GM12878 (cell line): Measurements from ENCODE around the gene ASIC4. TPM values are rescaled to one million over a fixed set of nuclear protein-coding genes. Genes with fewer than 3 reads are reported as not detected.

Experiments used
- ATAC-seq: fragments of 200-7000 bp; cut with Tn5 transposase; 3 replicates; pipeline ENCODE4 v1.9.1; 2020; ENCODE audit warnings: mild to moderate bottlenecking, moderate library complexity
- BruUV-seq: library from RNA; stranded (reverse); fragments of 400-500 nt; replicated peaks from 2 replicates; lab custom pipeline; 2021; lab: Mats Ljungman, UMichigan
- CTCF ChIA-PET: fragments of 300-600 bp; sonication (Branson Sonifier 250); formaldehyde crosslinking; extraction: SDS; loops from one replicate; lab custom pipeline; 2021; ENCODE audit warnings: inconsistent platforms; lab: Yijun Ruan, JAX
- POLR2A ChIA-PET: fragments of 350-600 bp; formaldehyde crosslinking; extraction: SDS; loops from one replicate; lab custom pipeline; 2021; ENCODE audit warnings: inconsistent platforms; lab: Charles Lee
- RAD21 ChIA-PET: fragments of 300-600 bp; sonication (Branson Sonifier 250); formaldehyde crosslinking; loops from one replicate; lab custom pipeline; 2023; ENCODE audit warnings: antibody characterized with exemption; ENCODE audit not compliant: unreplicated experiment; lab: Charles Lee
- SMC1A ChIA-PET: fragments of 300-600 bp; sonication (Branson Sonifier 250); formaldehyde crosslinking; loops from one replicate; lab custom pipeline; 2023; ENCODE audit not compliant: unreplicated experiment, uncharacterized antibody; lab: Charles Lee
- DNase-seq: peaks from one replicate; pipeline ENCODE4 v3.0.0-alpha.2; 2011; ENCODE audit warnings: low read depth, low spot score
- FAIRE-seq: peaks from 3 replicates; lab custom pipeline; 2011; peaks lifted over from hg19 to GRCh38; lab: Jason Lieb, UNC
- H2AFZ ChIP-seq: 2 replicates; pipeline ENCODE4 v1.6.0; 2011; ENCODE audit warnings: low read depth, low read length, control low read depth; ENCODE audit not compliant: control insufficient read depth
- H3K27ac ChIP-seq: 2 replicates; pipeline ENCODE4 v1.5.1; 2011; ENCODE audit warnings: control low read depth; ENCODE audit not compliant: control insufficient read depth, insufficient read depth
- H3K27me3 ChIP-seq, 2 experiments: replicated peaks in 1 of 2; 2 replicates each; pipeline versions ENCODE4 v1.6.0 to v1.6.1; 2011; ENCODE audit warnings: low read length in 1 of 2; ENCODE audit not compliant: control insufficient read depth in 2 of 2, insufficient read depth in 2 of 2
- H3K36me3 ChIP-seq, 2 experiments: 2 replicates each; pipeline ENCODE4 v1.5.1; 2011; ENCODE audit warnings: low read length in 1 of 2; ENCODE audit not compliant: control insufficient read depth in 2 of 2, insufficient read depth in 2 of 2
- H3K4me1 ChIP-seq: 2 replicates; pipeline ENCODE4 v1.6.1; 2011; ENCODE audit warnings: mild to moderate bottlenecking, low read length, moderate library complexity, mixed read lengths; ENCODE audit not compliant: control insufficient read depth, insufficient read depth
- H3K4me2 ChIP-seq: 2 replicates; pipeline ENCODE4 v1.6.0; 2011; ENCODE audit warnings: control low read depth; ENCODE audit not compliant: control insufficient read depth, insufficient read depth
- H3K4me3 ChIP-seq: fragments of 200-600 bp; sonication (generic); 2 replicates; pipeline ENCODE4 v1.5.1; 2016
- H3K79me2 ChIP-seq: 2 replicates; pipeline ENCODE4 v1.6.0; 2011; ENCODE audit warnings: low read length; ENCODE audit not compliant: control insufficient read depth, insufficient read depth
- H3K9ac ChIP-seq: 2 replicates; pipeline ENCODE4 v1.8.0; 2011; ENCODE audit warnings: low read length, control low read depth, mixed read lengths; ENCODE audit not compliant: control insufficient read depth, insufficient read depth
- H3K9me3 ChIP-seq: replicated peaks from 3 replicates; pipeline ENCODE4 v1.5.1; 2011; ENCODE audit warnings: mild to moderate bottlenecking, low read length; ENCODE audit not compliant: control insufficient read depth, insufficient read depth
- H4K20me1 ChIP-seq: 2 replicates; pipeline ENCODE4 v1.6.0; 2011; ENCODE audit not compliant: control insufficient read depth, insufficient read depth
- CHD4 ChIP-seq: fragments of 200-600 bp; sonication (generic); IDR thresholded peaks from 2 replicates; pipeline ENCODE4 v1.6.1; 2016; ENCODE audit warnings: mild to moderate bottlenecking
- GABPA ChIP-seq: IDR thresholded peaks from 2 replicates; pipeline ENCODE4 v1.6.1; 2014; ENCODE audit warnings: antibody characterized with exemption, low read depth, mild to moderate bottlenecking, inconsistent platforms
- IKZF1 ChIP-seq: fragments of 450-650 bp; conservative IDR thresholded peaks from 2 replicates; pipeline ENCODE4 v1.6.1; 2017; ENCODE audit warnings: antibody characterized with exemption, mild to moderate bottlenecking
- IRF3 ChIP-seq: fragments of 450-650 bp; IDR thresholded peaks from 2 replicates; pipeline ENCODE4 v1.6.1; 2014; ENCODE audit warnings: mild to moderate bottlenecking
- JUNB ChIP-seq: IDR thresholded peaks from 2 replicates; pipeline ENCODE4 v1.6.1; 2016; ENCODE audit warnings: antibody characterized with exemption, mild to moderate bottlenecking
- KAT2A ChIP-seq: conservative IDR thresholded peaks from 2 replicates; pipeline ENCODE4 v1.6.1; 2011; ENCODE audit warnings: low read depth, low read length; ENCODE audit not compliant: control insufficient read depth
- KLF5 ChIP-seq: fragments of 450-650 bp; IDR thresholded peaks from 2 replicates; pipeline ENCODE4 v1.6.1; 2014; ENCODE audit warnings: mild to moderate bottlenecking; ENCODE audit not compliant: partially characterized antibody
- NBN ChIP-seq: fragments of 450-650 bp; IDR thresholded peaks from 2 replicates; pipeline ENCODE4 v1.6.1; 2016
- PAX5 ChIP-seq: IDR thresholded peaks from 2 replicates; pipeline ENCODE4 v1.6.1; 2011; ENCODE audit warnings: low read depth, low read length, borderline replicate concordance
- PAX8 ChIP-seq: fragments of 450-650 bp; IDR thresholded peaks from 2 replicates; pipeline ENCODE4 v1.6.1; 2017; ENCODE audit warnings: mild to moderate bottlenecking, moderate library complexity
- SIN3A ChIP-seq: IDR thresholded peaks from 2 replicates; pipeline ENCODE4 v1.6.1; 2012; ENCODE audit warnings: low read depth, low read length, improper control_type of control experiment
- SMC3 ChIP-seq: IDR thresholded peaks from 2 replicates; pipeline ENCODE4 v1.6.1; 2011; ENCODE audit warnings: low read length, improper control_type of control experiment, borderline replicate concordance
- TCF3 ChIP-seq: IDR thresholded peaks from 2 replicates; pipeline ENCODE4 v1.6.1; 2012; ENCODE audit warnings: low read depth, mild to moderate bottlenecking, low read length, borderline replicate concordance; ENCODE audit not compliant: insufficient read depth
- ZBED1 ChIP-seq: IDR thresholded peaks from 2 replicates; pipeline ENCODE4 v1.6.1; 2016; ENCODE audit warnings: borderline replicate concordance
- ZZZ3 ChIP-seq: IDR thresholded peaks from 2 replicates; pipeline ENCODE4 v1.6.1; 2011; ENCODE audit warnings: low read depth; ENCODE audit not compliant: control insufficient read depth, insufficient read length
- WGBS: methylation state at CpG from one replicate; pipeline ENCODE4 v1.1.6; 2016; ENCODE audit warnings: low lambda C conversion rate; ENCODE audit not compliant: insufficient replicate concordance, insufficient coverage; ENCODE audit errors: missing lambda C conversion rate; 5-methylcytosine and 5-hydroxymethylcytosine counted together
- in situ Hi-C: fragments of 300-500 bp; cut with MboI; formaldehyde crosslinking; loops from 9 replicates; pipeline ENCODE4 v1.14.3; 2018; ENCODE audit warnings: mixed read lengths
- intact Hi-C: fragments of 100-400 bp; cut with micrococcal nuclease; formaldehyde crosslinking; loops from one replicate; pipeline ENCODE4 v1.14.2; 2022; ENCODE audit not compliant: unreplicated experiment
- polyA plus RNA-seq, 11 experiments: library from polyadenylated mRNA; depleted of rRNA in 4 of 11; unstranded in 6 of 11; stranded (reverse) in 5 of 11; fragments of >200 nt; fragmentation: Nextera tagmentation in 4 of 11; fragmentation: Illumina TruSeq in 1 of 11; extraction: Ambion mirVana in 4 of 11; extraction: Trizol in 1 of 11; gene quantifications; 1 replicate in 1 of 11; 2 replicates in 10 of 11; pipeline versions ENCODE4 v1.2.1 to v1.2.3, GENCODE V29; 2011 to 2016; ENCODE audit warnings: inconsistent platforms in 2 of 11, missing spikeins in 2 of 11, low read depth in 1 of 11
- total RNA-seq, 4 experiments: library from RNA; depleted of rRNA in 3 of 4; stranded (reverse); fragments of >200 nt in 3 of 4; fragmentation: Illumina TruSeq in 1 of 4; extraction: Trizol in 1 of 4; gene quantifications; 2 replicates each; pipeline versions ENCODE4 v1.2.1 to v1.2.3, GENCODE V29; 2013 to 2021
- TF ChIP-seq, protein P1 (sequence below): IDR thresholded peaks from 2 replicates; pipeline ENCODE4 v1.6.1; 2011; ENCODE audit warnings: low read depth, mild to moderate bottlenecking, low read length, moderate library complexity, borderline replicate concordance; ENCODE audit errors: extremely low read depth
- TF ChIP-seq, protein P2 (sequence below): IDR thresholded peaks from 2 replicates; pipeline ENCODE4 v1.6.1; 2011; ENCODE audit warnings: low read depth, low read length, improper control_type of control experiment, borderline replicate concordance
- TF ChIP-seq, protein P3 (sequence below): fragments of 450-650 bp; formaldehyde crosslinking; IDR thresholded peaks from 2 replicates; pipeline ENCODE4 v1.4.0; 2022; ENCODE audit warnings: mild to moderate bottlenecking, moderate library complexity

The ASIC4 gene
- total and polyA plus RNA-seq, 10 of the 15 experiments (the other 5 are each of a cell fraction or from before 2014, with no cell fraction given), result 0.01 TPM; not detected in 9

DNA sequence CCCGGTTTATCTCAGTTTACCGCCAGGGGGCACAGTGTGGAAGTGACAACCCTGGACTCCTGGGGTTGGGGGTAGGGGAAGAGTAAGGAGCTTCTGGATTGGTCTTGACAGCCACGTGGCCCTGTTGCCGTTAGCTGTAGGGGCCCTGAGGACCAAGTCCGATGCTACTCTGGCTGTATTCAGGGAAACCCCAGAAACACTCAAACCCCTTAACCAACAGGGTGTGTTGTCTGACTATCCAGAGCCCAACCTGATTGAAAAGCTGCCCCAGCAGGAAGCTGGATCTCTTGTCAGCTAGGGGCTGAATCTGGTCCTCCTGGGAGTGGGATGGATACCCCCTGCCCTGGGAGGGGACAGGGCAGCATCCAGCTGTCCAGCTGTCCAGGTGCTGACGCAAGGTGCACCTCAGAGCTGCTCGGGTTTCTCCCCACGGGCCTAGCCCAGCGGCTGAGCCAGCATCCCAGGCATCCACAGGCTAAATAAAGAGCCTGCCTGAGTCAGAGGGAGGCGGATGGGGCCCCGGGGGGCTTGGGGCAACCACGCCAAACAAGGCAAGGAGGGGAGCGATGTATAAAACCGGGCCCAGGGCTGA is 18.7 kb upstream of the ASIC4 start:
- Histone ChIP-seq H4K20me1 (no peaks in the 10 kb centered on the region), H3K4me2 (no peak overlapping the region), H3K9ac (no peak overlapping the region), H2AFZ (no peak overlapping the region; the same call in 1 of the 2 replicates), H3K4me1 (peaks cover 15% of the 10 kb centered on the region), H3K79me2 (peaks cover 11% of the 10 kb centered on the region), H3K27me3 (peaks cover 11 to 15% of the 10 kb centered on the region in 2 experiments), H3K4me3 (no peak overlapping the region), H3K9me3 (no peaks in the 10 kb centered on the region; the same call in 2 of the 3 replicates), H3K27ac (no peak overlapping the region), H3K36me3 (no peaks in the 10 kb centered on the region)
- CTCF ChIA-PET, result interaction anchor here (0.6 to 11.4 kb wide), 26 partner anchors 9 to 418 kb away, joined by 3 to 224 read pairs (median 4); partner anchors contain the start of genes ASIC4, DNPEP and STK11IP
- FAIRE-seq (peak; percentile 89), DNase-seq (peak; percentile 21), ATAC-seq (peak; percentile 58)
- SMC1A ChIA-PET, result interaction anchor here (0.7 to 3.0 kb wide), 9 partner anchors 12 to 147 kb away, joined by 3 to 41 read pairs (median 4); no protein-coding TSS in a partner anchor
- in situ Hi-C loops, result no loop called here
- RAD21 ChIA-PET, result interaction anchor here (0.8 to 2.1 kb wide), 7 partner anchors 14 to 37 kb away, joined by 3 to 42 read pairs (median 7); no protein-coding TSS in a partner anchor
- no TSS peak for BruUV-seq
- POLR2A ChIA-PET, result interaction anchor here (1.0 kb wide), 1 partner anchor 9 kb away, joined by 3 read pairs; no protein-coding TSS in a partner anchor
- 25% methylated on average over 14 of the region's 14 CpGs for WGBS
- intact Hi-C loops, result loop anchor here (1.0 kb wide), 1 partner anchor 35 kb away; no protein-coding TSS in a partner anchor
- TF ChIP-seq JUNB (no peak), SIN3A (no peak), ZZZ3 (no peak), ZBED1 (no peak), KLF5 (no peak), IKZF1 (no peak), PAX8 (no peak), TCF3 (no peak), GABPA (no peak), NBN (no peak), SMC3 (peak; percentile 58; the same call in 1 of the 2 replicates), PAX5 (no peak), KAT2A (no peak), IRF3 (no peak), CHD4 (no peak)
- TF ChIP-seq, protein P1, sequence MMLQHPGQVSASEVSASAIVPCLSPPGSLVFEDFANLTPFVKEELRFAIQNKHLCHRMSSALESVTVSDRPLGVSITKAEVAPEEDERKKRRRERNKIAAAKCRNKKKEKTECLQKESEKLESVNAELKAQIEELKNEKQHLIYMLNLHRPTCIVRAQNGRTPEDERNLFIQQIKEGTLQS, result peak; percentile 29; the same call in 1 of the 2 replicates
- TF ChIP-seq, protein P2, sequence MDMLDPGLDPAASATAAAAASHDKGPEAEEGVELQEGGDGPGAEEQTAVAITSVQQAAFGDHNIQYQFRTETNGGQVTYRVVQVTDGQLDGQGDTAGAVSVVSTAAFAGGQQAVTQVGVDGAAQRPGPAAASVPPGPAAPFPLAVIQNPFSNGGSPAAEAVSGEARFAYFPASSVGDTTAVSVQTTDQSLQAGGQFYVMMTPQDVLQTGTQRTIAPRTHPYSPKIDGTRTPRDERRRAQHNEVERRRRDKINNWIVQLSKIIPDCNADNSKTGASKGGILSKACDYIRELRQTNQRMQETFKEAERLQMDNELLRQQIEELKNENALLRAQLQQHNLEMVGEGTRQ, result peak; percentile 68
- TF ChIP-seq, protein P3, sequence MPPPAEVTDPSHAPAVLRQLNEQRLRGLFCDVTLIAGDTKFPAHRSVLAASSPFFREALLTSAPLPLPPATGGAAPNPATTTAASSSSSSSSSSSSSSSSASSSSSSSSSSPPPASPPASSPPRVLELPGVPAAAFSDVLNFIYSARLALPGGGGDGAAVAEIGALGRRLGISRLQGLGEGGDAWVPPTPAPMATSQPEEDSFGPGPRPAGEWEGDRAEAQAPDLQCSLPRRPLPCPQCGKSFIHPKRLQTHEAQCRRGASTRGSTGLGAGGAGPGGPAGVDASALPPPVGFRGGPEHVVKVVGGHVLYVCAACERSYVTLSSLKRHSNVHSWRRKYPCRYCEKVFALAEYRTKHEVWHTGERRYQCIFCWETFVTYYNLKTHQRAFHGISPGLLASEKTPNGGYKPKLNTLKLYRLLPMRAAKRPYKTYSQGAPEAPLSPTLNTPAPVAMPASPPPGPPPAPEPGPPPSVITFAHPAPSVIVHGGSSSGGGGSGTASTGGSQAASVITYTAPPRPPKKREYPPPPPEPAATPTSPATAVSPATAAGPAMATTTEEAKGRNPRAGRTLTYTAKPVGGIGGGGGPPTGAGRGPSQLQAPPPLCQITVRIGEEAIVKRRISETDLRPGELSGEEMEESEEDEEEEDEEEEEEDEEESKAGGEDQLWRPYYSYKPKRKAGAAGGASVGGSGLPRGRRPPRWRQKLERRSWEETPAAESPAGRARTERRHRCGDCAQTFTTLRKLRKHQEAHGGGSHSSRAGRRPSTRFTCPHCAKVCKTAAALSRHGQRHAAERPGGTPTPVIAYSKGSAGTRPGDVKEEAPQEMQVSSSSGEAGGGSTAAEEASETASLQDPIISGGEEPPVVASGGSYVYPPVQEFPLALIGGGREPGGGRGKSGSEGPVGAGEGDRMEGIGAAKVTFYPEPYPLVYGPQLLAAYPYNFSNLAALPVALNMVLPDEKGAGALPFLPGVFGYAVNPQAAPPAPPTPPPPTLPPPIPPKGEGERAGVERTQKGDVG (CRISPR knock-in tag), result no peak
